Mesendoderm (in vitro differentiated cells): ENCODE results near the gene MX2.

ENCODE experiments used
- DNase-seq: peaks from one replicate; pipeline ENCODE4 v3.0.0; 2013
- H2AK5ac ChIP-seq: 2 replicates; pipeline ENCODE4 v1.6.1; 2013; ENCODE audit warnings: low read length, inconsistent platforms
- H2BK120ac ChIP-seq: 2 replicates; pipeline ENCODE4 v1.6.1; 2013; ENCODE audit warnings: low read depth, mild to moderate bottlenecking, low read length, moderate library complexity, mixed read lengths
- H2BK15ac ChIP-seq: replicated peaks from 2 replicates; pipeline ENCODE4 v1.6.1; 2013; ENCODE audit warnings: low read depth, mild to moderate bottlenecking, moderate library complexity
- H2BK5ac ChIP-seq: 2 replicates; pipeline ENCODE4 v1.6.1; 2013; ENCODE audit warnings: low read length, inconsistent platforms
- H3K18ac ChIP-seq: 2 replicates; pipeline ENCODE4 v1.6.1; 2013; ENCODE audit warnings: mild to moderate bottlenecking, low read length, mixed read lengths
- H3K23ac ChIP-seq: one replicate; pipeline ENCODE4 v1.6.1; 2013; ENCODE audit warnings: low read length
- H3K27ac ChIP-seq: 2 replicates; pipeline ENCODE4 v1.5.1; 2013; ENCODE audit warnings: low read depth, mild to moderate bottlenecking, inconsistent platforms, low read length, moderate library complexity
- H3K27me3 ChIP-seq: 2 replicates; pipeline ENCODE4 v1.6.1; 2013; ENCODE audit warnings: low read length, control low read depth, mild to moderate bottlenecking, inconsistent platforms; ENCODE audit not compliant: insufficient read depth, poor library complexity
- H3K36me3 ChIP-seq: 2 replicates; pipeline ENCODE4 v1.6.1; 2013; ENCODE audit warnings: low read length, inconsistent platforms; ENCODE audit not compliant: control insufficient read depth, insufficient read depth
- H3K4ac ChIP-seq: one replicate; pipeline ENCODE4 v1.6.1; 2013; ENCODE audit warnings: low read depth, mild to moderate bottlenecking, low read length, moderate library complexity
- H3K4me1 ChIP-seq: 2 replicates; pipeline ENCODE4 v1.6.1; 2013; ENCODE audit warnings: low read depth, low read length, inconsistent platforms; ENCODE audit not compliant: control insufficient read depth
- H3K4me2 ChIP-seq: 2 replicates; pipeline ENCODE4 v1.6.1; 2013; ENCODE audit warnings: low read length
- H3K4me3 ChIP-seq: 2 replicates; pipeline ENCODE4 v1.5.1; 2013; ENCODE audit warnings: mild to moderate bottlenecking, low read length
- H3K56ac ChIP-seq: one replicate; pipeline ENCODE4 v1.6.1; 2013; ENCODE audit warnings: low read length
- H3K79me1 ChIP-seq: 2 replicates; pipeline ENCODE4 v1.6.1; 2013; ENCODE audit warnings: low read length, inconsistent platforms
- H3K79me2 ChIP-seq: 2 replicates; pipeline ENCODE4 v1.6.1; 2013; ENCODE audit warnings: mild to moderate bottlenecking, low read length; ENCODE audit not compliant: control insufficient read depth, insufficient read depth
- H3K9ac ChIP-seq: 2 replicates; pipeline ENCODE4 v1.6.1; 2013; ENCODE audit warnings: low read length, inconsistent platforms
- H4K5ac ChIP-seq: one replicate; pipeline ENCODE4 v1.6.1; 2013; ENCODE audit warnings: low read length
- H4K8ac ChIP-seq: one replicate; pipeline ENCODE4 v1.6.1; 2013; ENCODE audit warnings: low read depth, mild to moderate bottlenecking, control low read depth, low read length, moderate library complexity
- WGBS: extraction: QIAGEN DNeasy Blood & Tissue Kit; methylation state at CpG from one replicate; pipeline ENCODE4 v1.1.7; 2013; ENCODE audit warnings: low lambda C conversion rate, missing lambda C conversion rate; ENCODE audit not compliant: insufficient coverage; ENCODE audit errors: extremely low coverage; 5-methylcytosine and 5-hydroxymethylcytosine counted together

MX2 gene

GRCh38 chr21:41317458-41317857, 44.4 kb upstream of the MX2 start:
- H3K9ac ChIP-seq = no peak overlapping the region
- WGBS = no CpG with 5 or more reads among the region's 10 CpGs

GRCh38 chr21:41318218-41318617, 43.6 kb upstream of the MX2 start:
- no peak overlapping the region for H2BK15ac ChIP-seq
- H3K27ac ChIP-seq = no peak overlapping the region

More at GRCh38 chr21:41317458-41317857, 44.4 kb upstream of the MX2 start:
- Histone ChIP-seq H2BK5ac (no peak overlapping the region), H3K36me3 (no peaks in the 10 kb centered on the region), H3K27me3 (peaks cover 3% of the 10 kb centered on the region), H2BK120ac (no peak overlapping the region), H4K5ac (no peak overlapping the region), H3K79me1 (no peaks in the 10 kb centered on the region), H3K4ac (no peak overlapping the region), H3K18ac (no peak overlapping the region), H3K4me2 (no peak overlapping the region), H3K27ac (no peak overlapping the region), H4K8ac (no peak overlapping the region), H3K23ac (peak overlapping the region; percentile 66), H3K79me2 (no peaks in the 10 kb centered on the region), H3K4me1 (peaks cover under 1% of the 10 kb centered on the region), H2AK5ac (no peak overlapping the region), H3K4me3 (no peak overlapping the region), H3K56ac (no peak overlapping the region), H2BK15ac (no peak overlapping the region)
- DNase-seq = no peak

DNA sequence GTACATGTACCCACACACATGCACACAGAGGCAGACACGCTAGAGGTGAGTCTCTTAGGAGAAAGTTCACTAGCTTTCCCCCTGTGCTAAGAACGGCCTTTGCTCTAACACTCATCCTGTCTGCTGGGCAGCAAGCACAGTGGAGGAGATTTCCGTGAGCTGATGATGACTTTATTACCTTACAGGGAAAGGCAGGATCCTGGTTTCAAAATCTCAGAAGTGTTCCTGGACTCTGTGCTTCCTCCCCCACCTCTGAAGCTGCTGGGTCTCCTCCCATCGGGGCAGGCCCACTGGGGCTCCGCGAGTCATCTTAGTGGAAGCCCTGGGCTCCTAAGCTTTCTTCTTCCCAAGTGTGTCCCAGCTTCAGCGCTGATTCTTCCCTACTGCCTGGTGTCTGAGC, 42.6 kb upstream of the MX2 start:
- H3K4ac ChIP-seq = no peak overlapping the region
- H3K56ac ChIP-seq = no peak overlapping the region
- no peak overlapping the region for H3K4me3 ChIP-seq
- no peak overlapping the region for H3K18ac ChIP-seq
- no peak overlapping the region for H3K27ac ChIP-seq
- no peak overlapping the region for H2BK15ac ChIP-seq
- no peak overlapping the region for H3K9ac ChIP-seq
- no peaks in the 10 kb centered on the region for H3K79me2 ChIP-seq
- no peak overlapping the region for H2BK120ac ChIP-seq
- H2BK5ac ChIP-seq = no peak overlapping the region
- H4K5ac ChIP-seq = no peak overlapping the region
- no peak overlapping the region for H2AK5ac ChIP-seq
- no peaks in the 10 kb centered on the region for H3K79me1 ChIP-seq
- H3K36me3 ChIP-seq = no peaks in the 10 kb centered on the region
- H3K4me2 ChIP-seq = no peak overlapping the region
- H3K27me3 ChIP-seq = peaks cover 3% of the 10 kb centered on the region
- no peak overlapping the region for H3K23ac ChIP-seq
- no CpG with 5 or more reads among the region's 7 CpGs for WGBS
- no peak for DNase-seq
- no peak overlapping the region for H4K8ac ChIP-seq
- peaks cover 1% of the 10 kb centered on the region for H3K4me1 ChIP-seq

More at GRCh38 chr21:41318218-41318617, 43.6 kb upstream of the MX2 start:
- peaks cover 3% of the 10 kb centered on the region for H3K27me3 ChIP-seq
- no peak overlapping the region for H2BK5ac ChIP-seq
- peaks cover 1% of the 10 kb centered on the region for H3K4me1 ChIP-seq
- WGBS = no CpG with 5 or more reads among the region's 9 CpGs
- H4K8ac ChIP-seq = no peak overlapping the region
- H3K4ac ChIP-seq = no peak overlapping the region
- H3K4me2 ChIP-seq = no peak overlapping the region
- H3K18ac ChIP-seq = no peak overlapping the region
- H3K36me3 ChIP-seq = no peaks in the 10 kb centered on the region
- H3K9ac ChIP-seq = no peak overlapping the region
- no peak overlapping the region for H3K23ac ChIP-seq
- no peak overlapping the region for H4K5ac ChIP-seq
- H2AK5ac ChIP-seq = no peak overlapping the region
- no peak overlapping the region for H3K4me3 ChIP-seq
- no peak overlapping the region for H3K56ac ChIP-seq
- no peaks in the 10 kb centered on the region for H3K79me2 ChIP-seq
- H3K79me1 ChIP-seq = no peaks in the 10 kb centered on the region
- H2BK120ac ChIP-seq = no peak overlapping the region
- no peak for DNase-seq

DNA sequence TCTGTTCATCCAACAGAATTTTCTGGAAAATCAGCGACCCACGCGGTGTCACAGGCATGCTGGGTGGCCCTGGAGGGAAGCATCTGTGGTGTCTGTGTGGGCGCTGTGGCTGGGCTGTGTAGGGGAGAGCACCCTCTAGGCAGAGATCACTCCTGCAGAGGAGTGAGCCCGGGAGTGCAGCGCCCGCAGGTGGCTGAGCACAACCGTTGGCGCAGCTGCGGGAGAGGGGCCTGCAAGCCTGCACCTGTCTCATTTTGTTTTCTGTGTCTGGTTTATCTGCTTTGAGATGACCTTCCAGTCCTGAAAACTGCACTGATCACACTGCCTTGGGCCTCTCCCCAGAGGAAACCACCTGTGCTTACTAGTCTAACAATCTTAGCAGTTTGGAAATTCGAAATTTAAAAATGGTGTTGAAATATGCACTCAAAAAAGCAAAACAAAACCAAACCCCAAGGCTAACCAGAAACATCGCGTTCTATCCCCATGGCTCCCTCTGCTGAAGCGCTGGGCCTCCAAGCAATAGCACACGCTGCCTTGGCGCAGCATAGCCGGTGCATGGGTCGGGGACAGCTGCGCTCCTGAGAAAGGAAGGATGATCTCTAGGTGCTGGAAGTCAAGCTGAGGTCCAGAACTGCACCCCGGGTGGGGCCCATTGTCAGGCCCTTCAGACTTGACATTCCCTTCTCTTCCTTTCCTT, 40.5 kb upstream of the MX2 start:
- no peaks in the 10 kb centered on the region for H3K36me3 ChIP-seq
- H3K27ac ChIP-seq = no peak overlapping the region
- no peaks in the 10 kb centered on the region for H3K27me3 ChIP-seq
- no peak overlapping the region for H3K23ac ChIP-seq
- H3K79me2 ChIP-seq = no peaks in the 10 kb centered on the region
- no peak overlapping the region for H4K5ac ChIP-seq
- H2BK5ac ChIP-seq = no peak overlapping the region
- no peak overlapping the region for H4K8ac ChIP-seq
- no peak overlapping the region for H3K4me2 ChIP-seq
- no CpG with 5 or more reads among the region's 20 CpGs for WGBS
- no peaks in the 10 kb centered on the region for H3K79me1 ChIP-seq
- no peak overlapping the region for H2AK5ac ChIP-seq
- H3K4ac ChIP-seq = no peak overlapping the region
- H2BK120ac ChIP-seq = no peak overlapping the region
- peaks cover 1% of the 10 kb centered on the region for H3K4me1 ChIP-seq
- H3K9ac ChIP-seq = no peak overlapping the region
- no peak for DNase-seq
- H2BK15ac ChIP-seq = no peak overlapping the region
- H3K4me3 ChIP-seq = no peak overlapping the region
- H3K18ac ChIP-seq = no peak overlapping the region
- H3K56ac ChIP-seq = no peak overlapping the region

DNA sequence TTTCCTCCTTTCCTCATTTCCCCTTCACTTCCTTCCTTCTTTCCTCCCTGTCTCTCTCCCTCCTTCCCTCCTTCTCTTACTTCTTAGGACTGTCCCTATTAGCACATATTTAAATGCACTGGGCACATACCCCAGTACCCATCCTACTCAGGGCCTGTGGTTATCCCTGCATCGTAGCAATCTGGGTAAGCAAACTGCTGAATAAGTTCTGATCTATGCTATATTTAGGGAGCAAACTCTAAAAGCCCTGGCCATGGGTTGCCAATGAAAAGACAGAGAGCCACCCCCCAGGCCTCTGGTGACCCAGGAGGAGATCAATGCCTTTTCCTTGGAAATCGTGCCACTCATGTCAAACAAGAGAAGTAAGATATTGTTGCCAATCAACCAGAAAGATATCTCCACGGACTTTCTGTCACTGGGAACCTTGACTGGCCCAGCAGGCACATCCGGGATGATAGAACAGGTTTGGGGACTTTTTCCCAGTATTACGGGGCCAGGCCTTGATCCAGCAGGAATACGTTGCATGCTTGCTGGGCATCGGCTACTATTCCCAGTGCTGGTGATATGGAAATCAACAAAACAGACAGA, 39.8 kb upstream of the MX2 start:
- Histone ChIP-seq H3K18ac (no peak overlapping the region), H3K4me1 (peaks cover 1% of the 10 kb centered on the region), H4K8ac (no peak overlapping the region), H3K79me2 (no peaks in the 10 kb centered on the region), H3K4ac (no peak overlapping the region), H3K4me2 (no peak overlapping the region), H3K36me3 (no peaks in the 10 kb centered on the region), H2BK120ac (no peak overlapping the region), H3K27me3 (no peaks in the 10 kb centered on the region), H3K27ac (no peak overlapping the region), H2AK5ac (no peak overlapping the region), H3K56ac (no peak overlapping the region), H3K23ac (no peak overlapping the region), H2BK15ac (no peak overlapping the region), H4K5ac (no peak overlapping the region), H3K4me3 (no peak overlapping the region), H2BK5ac (no peak overlapping the region), H3K9ac (no peak overlapping the region), H3K79me1 (no peaks in the 10 kb centered on the region)
- DNase-seq = no peak
- no CpG with 5 or more reads among the region's 7 CpGs for WGBS
